IPS-NIHi7 (cell line): Measurements from ENCODE around the gene CAMK2G.
A peak's percentile ranks its signal among the peaks of the same experiment; 100 is the strongest.
"Not testable (repeated sequence)": the region's sequence is repeated elsewhere in the genome, so short reads cannot be mapped to it uniquely, and the experiment has no call there.

ENCODE experiments used
- DNase-seq: peaks from one replicate; pipeline ENCODE4 v3.0.0; 2012; ENCODE audit warnings: mixed read lengths; ENCODE audit errors: extremely low spot score

Gene CAMK2G

GRCh38 chr10:73791871-73792400 lies 82.4 kb downstream of the CAMK2G start:
- DNase-seq, result no peak

GRCh38 chr10:73790886-73791625 lies 83.3 kb downstream of the CAMK2G start:
- DNase-seq, result no peak

- DNase-seq, result no peak
These were observed 84.7 kb downstream of the CAMK2G start for GRCh38 chr10:73789659-73790055.

- DNase-seq, result no peak
These were observed 85.3 kb downstream of the CAMK2G start for GRCh38 chr10:73788864-73789658.

- DNase-seq, result not testable (repeated sequence)
These were observed 87.1 kb downstream of the CAMK2G start for GRCh38 chr10:73787031-73787800.

GRCh38 chr10:73786512-73786885 lies 87.9 kb downstream of the CAMK2G start:
- no peak for DNase-seq

GRCh38 chr10:73785721-73786511 lies 88.4 kb downstream of the CAMK2G start:
- DNase-seq, result peak; percentile 81

GRCh38 chr10:73785211-73785720 lies 89.1 kb downstream of the CAMK2G start, which contains the start of gene ZSWIM8:
Gene ZSWIM8 (plus strand): TSS chr10:73785606. CDS start chr10:73785879, 273 bp downstream.
- DNase-seq, result peak; percentile 93

GRCh38 chr10:73782749-73783085 lies 91.6 kb downstream of the CAMK2G start:
- DNase-seq, result no peak

GRCh38 chr10:73781879-73782748 lies 92.2 kb downstream of the CAMK2G start, which contains the start of gene CHCHD1:
Gene CHCHD1 (plus strand): TSS chr10:73782048. CDS start chr10:73782076, 28 bp downstream.
- DNase-seq, result peak; percentile 93

GRCh38 chr10:73781548-73781878 lies 92.8 kb downstream of the CAMK2G start:
- DNase-seq, result no peak

- DNase-seq, result no peak
These were observed 93.4 kb downstream of the CAMK2G start for GRCh38 chr10:73780966-73781365.

GRCh38 chr10:73780301-73780700 lies 94.1 kb downstream of the CAMK2G start:
- DNase-seq, result no peak

- no peak for DNase-seq
These were observed 94.7 kb downstream of the CAMK2G start for GRCh38 chr10:73779539-73780197.

GRCh38 chr10:73779018-73779417 lies 95.3 kb downstream of the CAMK2G start:
- DNase-seq, result no peak

- DNase-seq, result no peak
These were observed 99.7 kb downstream of the CAMK2G start for GRCh38 chr10:73774637-73775036.

GRCh38 chr10:73773152-73773879 lies 101.0 kb downstream of the CAMK2G start:
- DNase-seq, result no peak

GRCh38 chr10:73772281-73773151 lies 101.8 kb downstream of the CAMK2G start:
- DNase-seq, result peak; percentile 64
